K562 (cell line): ENCODE results near the gene TCHP. TPM values are rescaled to one million over a fixed set of nuclear protein-coding genes. Genes with fewer than 3 reads are reported as not detected.

Experiments
- FOS ChIP-seq: IDR thresholded peaks from 3 replicates; pipeline ENCODE4 v1.6.1; 2011; ENCODE audit not compliant: insufficient read length; ENCODE audit errors: extremely low read depth
- HOXB6 ChIP-seq: fragments of 250-450 bp; sonication (Bioruptor Pico); IDR thresholded peaks from 2 replicates; pipeline ENCODE4 v1.5.1; 2022; ENCODE audit warnings: mild to moderate bottlenecking, borderline replicate concordance
- NCOR1 ChIP-seq: fragments of 450-650 bp; IDR thresholded peaks from 2 replicates; pipeline ENCODE4 v1.6.1; 2016; ENCODE audit warnings: mild to moderate bottlenecking, moderate library complexity
- POLR2A ChIP-seq: fragments of 450-650 bp; conservative IDR thresholded peaks from 2 replicates; pipeline ENCODE4 v1.6.1; 2016
- PPARD ChIP-seq: fragments of 250-450 bp; sonication (Bioruptor Pico); IDR thresholded peaks from 2 replicates; pipeline ENCODE4 v1.8.0; 2022; ENCODE audit warnings: inconsistent platforms, mild to moderate bottlenecking, moderate library complexity
- RAD51 ChIP-seq: fragments of 450-650 bp; IDR thresholded peaks from 2 replicates; pipeline ENCODE4 v1.7.1; 2016; ENCODE audit warnings: low read depth, mild to moderate bottlenecking, borderline replicate concordance
- SAFB ChIP-seq: fragments of 200-400 bp; formaldehyde crosslinking; IDR thresholded peaks from 2 replicates; pipeline ENCODE4 v1.6.1; 2017; ENCODE audit warnings: low read depth, low read length, borderline replicate concordance
- SIRT6 ChIP-seq: IDR thresholded peaks from one replicate; pipeline ENCODE4 v1.6.1; 2012; ENCODE audit warnings: low read depth, mild to moderate bottlenecking, control low read depth, inconsistent platforms, low read length, moderate library complexity
- SLC30A9 ChIP-seq: fragments of 250-450 bp; sonication (Bioruptor Pico); IDR thresholded peaks from 2 replicates; pipeline ENCODE4 v1.8.0; 2022; ENCODE audit warnings: mild to moderate bottlenecking, moderate library complexity
- STAG1 ChIP-seq: sonication (generic); formaldehyde crosslinking; IDR thresholded peaks from 2 replicates; pipeline ENCODE4 v1.5.0; 2020; ENCODE audit warnings: missing genetic modification reagents, borderline replicate concordance
- TAL1 ChIP-seq: fragments of 450-650 bp; IDR thresholded peaks from 2 replicates; pipeline ENCODE4 v1.6.1; 2016; ENCODE audit warnings: mild to moderate bottlenecking
- TEAD4 ChIP-seq, 2 experiments: sonication (generic) in 1 of 2; formaldehyde crosslinking in 1 of 2; IDR thresholded peaks; 2 replicates each; pipeline versions ENCODE4 v1.6.1 to v1.8.0; 2012 to 2022; ENCODE audit warnings: borderline replicate concordance in 1 of 2, inconsistent platforms in 1 of 2, low read length in 1 of 2, mild to moderate bottlenecking in 1 of 2, missing genetic modification reagents in 1 of 2
- TFAM ChIP-seq: fragments of 250-450 bp; sonication (Bioruptor Pico); conservative IDR thresholded peaks from 2 replicates; pipeline ENCODE4 v1.5.0; 2021; ENCODE audit warnings: mild to moderate bottlenecking, moderate library complexity
- ZFX ChIP-seq: sonication (generic); formaldehyde crosslinking; IDR thresholded peaks from 2 replicates; pipeline ENCODE4 v1.8.0; 2022; ENCODE audit warnings: mild to moderate bottlenecking, missing genetic modification reagents, moderate library complexity
- ZNF41 ChIP-seq: fragments of 250-450 bp; sonication (Bioruptor Pico); conservative IDR thresholded peaks from 2 replicates; pipeline ENCODE4 v1.4.0; 2020; ENCODE audit warnings: mild to moderate bottlenecking
- ZNF76 ChIP-seq: fragments of 250-450 bp; sonication (Bioruptor Pico); IDR thresholded peaks from 2 replicates; pipeline ENCODE4 v1.4.0; 2020; ENCODE audit warnings: mild to moderate bottlenecking, moderate library complexity, borderline replicate concordance
- ZNF785 ChIP-seq: fragments of 250-450 bp; sonication (Bioruptor Pico); IDR thresholded peaks from 2 replicates; pipeline ENCODE4 v1.4.0; 2020; ENCODE audit warnings: mild to moderate bottlenecking
- ZZZ3 ChIP-seq: fragments of 450-650 bp; IDR thresholded peaks from 2 replicates; pipeline ENCODE4 v1.6.1; 2016; ENCODE audit warnings: antibody characterized with exemption, mild to moderate bottlenecking, moderate library complexity
- polyA plus RNA-seq, 8 experiments: library from polyadenylated mRNA; depleted of rRNA in 4 of 8; stranded (reverse) in 5 of 8; unstranded in 3 of 8; fragments of >200 nt; fragmentation: Nextera tagmentation in 2 of 8; fragmentation: Illumina TruSeq in 1 of 8; extraction: Ambion mirVana in 2 of 8; extraction: Trizol in 1 of 8; gene quantifications; 2 replicates each; pipeline versions ENCODE4 v1.2.1 to v1.2.3, GENCODE V29; 2011 to 2014; ENCODE audit warnings: inconsistent platforms in 1 of 8, missing spikeins in 1 of 8
- total RNA-seq, 7 experiments: library from RNA; depleted of rRNA in 6 of 7; stranded (reverse); fragments of >200 nt in 6 of 7; fragmentation: Illumina TruSeq in 2 of 7; extraction: Trizol in 2 of 7; gene quantifications; 2 replicates each; pipeline versions ENCODE4 v1.2.1 to v1.2.3, GENCODE V29; 2011 to 2021; ENCODE audit warnings: low replicate concordance in 1 of 7
- TF ChIP-seq, protein P1 (sequence below), 3 experiments: fragments of 200-800 bp in 1 of 3; sonication (Bioruptor generic) in 1 of 3; sonication (generic) in 1 of 3; formaldehyde crosslinking in 1 of 3; IDR thresholded peaks; 2 replicates each; pipeline versions ENCODE4 v1.6.1 to v1.8.0; 2016 to 2022; ENCODE audit warnings: mild to moderate bottlenecking in 2 of 3, missing compliant biosample characterization in 2 of 3, missing genetic modification characterization in 2 of 3, missing genetic modification reagents in 1 of 3
- TF ChIP-seq, protein P2 (sequence below): fragments of 250-450 bp; sonication (Bioruptor Pico); IDR thresholded peaks from 2 replicates; pipeline ENCODE4 v1.8.0; 2021; ENCODE audit warnings: moderate library complexity, mild to moderate bottlenecking, inconsistent platforms
- TF ChIP-seq, protein P3 (sequence below): IDR thresholded peaks from 2 replicates; pipeline ENCODE4 v1.6.1; 2012; ENCODE audit warnings: low read depth, low read length, improper control_type of control experiment, borderline replicate concordance

TCHP gene
- total and polyA plus RNA-seq, 9 of the 15 experiments (the other 6 are each of a cell fraction or from before 2014, with no cell fraction given), result 3.4 to 30.4 (median 19.7) TPM

DNA sequence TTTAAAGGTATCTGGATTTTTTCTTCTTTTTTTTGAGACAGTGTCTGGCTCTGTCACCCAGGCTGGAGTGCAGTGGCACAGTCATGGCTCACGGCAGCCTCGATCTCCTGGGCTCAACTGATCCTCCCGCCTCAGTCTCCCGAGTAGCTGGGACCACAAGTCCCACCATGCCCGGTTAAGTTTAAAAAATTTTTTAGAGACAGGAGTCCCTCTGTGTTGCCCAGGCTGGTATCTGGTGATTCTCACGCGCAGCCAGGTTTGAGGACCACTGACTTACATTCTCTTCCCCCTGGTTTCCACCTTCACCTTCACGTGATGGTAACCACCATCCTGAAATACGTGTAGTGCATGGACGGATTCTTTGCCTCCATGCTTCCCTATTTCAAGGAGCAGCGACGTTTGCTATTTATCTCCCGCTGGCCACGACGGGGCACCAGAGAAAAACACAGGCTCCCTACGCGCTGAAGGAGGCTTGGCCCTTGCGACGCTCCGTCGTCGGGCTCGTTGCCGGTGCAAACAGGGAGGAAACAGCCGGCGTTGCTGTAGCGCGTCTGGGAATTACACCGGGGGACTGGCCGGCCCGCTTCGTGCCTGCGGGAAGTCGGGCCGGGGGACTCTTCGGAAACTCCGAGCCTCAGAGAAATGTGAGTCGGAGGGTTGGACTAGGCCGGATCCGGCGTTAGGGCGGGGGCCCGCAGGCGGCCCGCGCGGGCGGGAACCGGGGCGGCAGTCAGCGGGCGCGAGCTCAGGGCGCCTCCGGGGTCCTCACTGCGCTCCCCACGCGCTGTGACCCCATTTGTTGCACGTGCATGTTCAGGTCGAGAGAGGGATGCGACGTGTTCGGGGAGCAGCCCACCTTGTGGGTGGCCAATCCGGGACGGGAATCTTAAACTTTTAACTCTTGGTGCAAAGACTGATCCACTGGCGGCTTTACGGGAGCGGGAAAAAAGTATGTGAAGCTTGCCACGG lies at the start of gene TCHP (continued):
- no peak for TF ChIP-seq HOXB6 (CRISPR knock-in tag)
- no peak for TF ChIP-seq SAFB
- TF ChIP-seq ZZZ3, result 0 out of 2 replicates have a peak, but pooled peaks have one; percentile 27
- no peak; the same call in 1 of the 2 replicates for TF ChIP-seq NCOR1
- no peak for TF ChIP-seq ZNF41 (CRISPR knock-in tag)
- no peak for TF ChIP-seq TAL1
- no peak for TF ChIP-seq ZNF785 (CRISPR knock-in tag)
- no peak for TF ChIP-seq SIRT6
- peak; percentile 92 for TF ChIP-seq ZFX
- TF ChIP-seq RAD51, result no peak
- TF ChIP-seq, protein P1, sequence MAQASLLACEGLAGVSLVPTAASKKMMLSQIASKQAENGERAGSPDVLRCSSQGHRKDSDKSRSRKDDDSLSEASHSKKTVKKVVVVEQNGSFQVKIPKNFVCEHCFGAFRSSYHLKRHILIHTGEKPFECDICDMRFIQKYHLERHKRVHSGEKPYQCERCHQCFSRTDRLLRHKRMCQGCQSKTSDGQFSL (CRISPR knock-in tag; IDR thresholded peaks at IDR 0.05), result no peak
- TF ChIP-seq, protein P1 (tag; IDR thresholded peaks at IDR 0.05), result no peak
- TF ChIP-seq PPARD, result no peak
- TF ChIP-seq FOS, result no peak
- TF ChIP-seq TEAD4 (IDR thresholded peaks at IDR 0.05; ENCODE audit: low read length), result peak; percentile 35; the same call in 1 of the 2 replicates
- TF ChIP-seq TEAD4 (CRISPR knock-in tag; IDR thresholded peaks at IDR 0.05; ENCODE audit: borderline replicate concordance), result no peak
- no peak for TF ChIP-seq TFAM (CRISPR knock-in tag)
- peak; percentile 4; the same call in 1 of the 2 replicates for TF ChIP-seq STAG1
- TF ChIP-seq SLC30A9 (CRISPR knock-in tag), result no peak
- TF ChIP-seq ZNF76 (CRISPR knock-in tag), result no peak
- TF ChIP-seq POLR2A, result peak; percentile 77
- TF ChIP-seq, protein P2, sequence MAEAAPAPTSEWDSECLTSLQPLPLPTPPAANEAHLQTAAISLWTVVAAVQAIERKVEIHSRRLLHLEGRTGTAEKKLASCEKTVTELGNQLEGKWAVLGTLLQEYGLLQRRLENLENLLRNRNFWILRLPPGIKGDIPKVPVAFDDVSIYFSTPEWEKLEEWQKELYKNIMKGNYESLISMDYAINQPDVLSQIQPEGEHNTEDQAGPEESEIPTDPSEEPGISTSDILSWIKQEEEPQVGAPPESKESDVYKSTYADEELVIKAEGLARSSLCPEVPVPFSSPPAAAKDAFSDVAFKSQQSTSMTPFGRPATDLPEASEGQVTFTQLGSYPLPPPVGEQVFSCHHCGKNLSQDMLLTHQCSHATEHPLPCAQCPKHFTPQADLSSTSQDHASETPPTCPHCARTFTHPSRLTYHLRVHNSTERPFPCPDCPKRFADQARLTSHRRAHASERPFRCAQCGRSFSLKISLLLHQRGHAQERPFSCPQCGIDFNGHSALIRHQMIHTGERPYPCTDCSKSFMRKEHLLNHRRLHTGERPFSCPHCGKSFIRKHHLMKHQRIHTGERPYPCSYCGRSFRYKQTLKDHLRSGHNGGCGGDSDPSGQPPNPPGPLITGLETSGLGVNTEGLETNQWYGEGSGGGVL, result no peak
- TF ChIP-seq, protein P3, sequence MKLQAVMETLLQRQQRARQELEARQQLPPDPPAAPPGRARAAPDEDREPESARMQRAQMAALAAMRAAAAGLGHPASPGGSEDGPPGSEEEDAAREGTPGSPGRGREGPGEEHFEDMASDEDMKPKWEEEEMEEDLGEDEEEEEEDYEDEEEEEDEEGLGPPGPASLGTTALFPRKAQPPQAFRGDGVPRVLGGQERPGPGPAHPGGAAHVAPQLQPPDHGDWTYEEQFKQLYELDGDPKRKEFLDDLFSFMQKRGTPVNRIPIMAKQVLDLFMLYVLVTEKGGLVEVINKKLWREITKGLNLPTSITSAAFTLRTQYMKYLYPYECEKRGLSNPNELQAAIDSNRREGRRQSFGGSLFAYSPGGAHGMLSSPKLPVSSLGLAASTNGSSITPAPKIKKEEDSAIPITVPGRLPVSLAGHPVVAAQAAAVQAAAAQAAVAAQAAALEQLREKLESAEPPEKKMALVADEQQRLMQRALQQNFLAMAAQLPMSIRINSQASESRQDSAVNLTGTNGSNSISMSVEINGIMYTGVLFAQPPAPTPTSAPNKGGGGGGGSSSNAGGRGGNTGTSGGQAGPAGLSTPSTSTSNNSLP, result no peak
